GM12892 (cell line): Measurements from ENCODE around the gene DMP1.

ENCODE experiments used
- POLR2A ChIP-seq: IDR thresholded peaks from 2 replicates; pipeline ENCODE4 v1.6.1; 2011; ENCODE audit warnings: low read depth, low read length, control low read depth
- POLR2AphosphoS5 ChIP-seq: IDR thresholded peaks from 2 replicates; pipeline ENCODE4 v1.6.1; 2011; ENCODE audit warnings: low read depth, low read length, control low read depth

GRCh38 chr4:87662871-87663270, 12.8 kb downstream of the DMP1 start:
- TF ChIP-seq POLR2AphosphoS5 (no peak), POLR2A (no peak)
